Gastroesophageal sphincter (tissue), 3 donors: ENCODE measurements around the gene SMIM33.

Experiments used
- CTCF ChIP-seq, 4 experiments: fragments of 200-600 bp in 2 of 4; fragments of 450-650 bp in 2 of 4; sonication (generic) in 1 of 4; IDR thresholded peaks; one replicate each; pipeline ENCODE4 v1.5.1; 2017 to 2019; ENCODE audit warnings: antibody characterized with exemption in 4 of 4, mild to moderate bottlenecking in 2 of 4, moderate library complexity in 2 of 4
- EP300 ChIP-seq: sonication (generic); formaldehyde crosslinking; IDR thresholded peaks from one replicate; pipeline ENCODE4 v1.6.1; 2017; ENCODE audit warnings: antibody characterized with exemption, mild to moderate bottlenecking
- POLR2A ChIP-seq, 2 donors: fragments of 450-650 bp; IDR thresholded peaks; one replicate each; pipeline ENCODE4 v1.6.1; 2017; ENCODE audit warnings: antibody characterized with exemption in 2 of 2, mild to moderate bottlenecking in 2 of 2, moderate library complexity in 1 of 2
- POLR2AphosphoS5 ChIP-seq: sonication (generic); formaldehyde crosslinking; IDR thresholded peaks from one replicate; pipeline ENCODE4 v1.6.1; 2017; ENCODE audit warnings: antibody characterized with exemption

GRCh38 chr5:139438707-139439012, 32.1 kb upstream of the SMIM33 start:
- TF ChIP-seq CTCF (IDR thresholded peaks at IDR 0.05) (no peak), EP300 (no peak), POLR2A (IDR thresholded peaks at IDR 0.05) (no peak), POLR2AphosphoS5 (no peak)
